IPS-NIHi11 (cell line): ENCODE data around the gene WFDC12.
"Not testable (repeated sequence)": the region's sequence is repeated elsewhere in the genome, so short reads cannot be mapped to it uniquely, and the experiment has no call there.

ENCODE experiments used
- DNase-seq: peaks from one replicate; pipeline ENCODE4 v3.0.0; 2012; ENCODE audit warnings: mixed read lengths, low spot score

WFDC12 gene

GRCh38 chr20:45124365-45124764, at the start of gene WFDC12:
TSS of gene WFDC12 (minus strand) at chr20:45124465. CDS start at chr20:45124447, 18 bp downstream.
- DNase-seq, result no peak

- no peak for DNase-seq
Measured at GRCh38 chr20:45173522-45173921, 49.3 kb upstream of the WFDC12 start.

GRCh38 chr20:45164906-45165305, 40.6 kb upstream of the WFDC12 start:
- DNase-seq, result no peak

GRCh38 chr20:45163083-45163803, 39.0 kb upstream of the WFDC12 start:
- no peak for DNase-seq

- no peak for DNase-seq
Measured at GRCh38 chr20:45157962-45158361, 33.7 kb upstream of the WFDC12 start.

GRCh38 chr20:45156713-45157112, 32.4 kb upstream of the WFDC12 start:
- DNase-seq, result no peak

- not testable (repeated sequence) for DNase-seq
Measured at GRCh38 chr20:45154794-45155193, 30.5 kb upstream of the WFDC12 start.

- no peak for DNase-seq
Measured at GRCh38 chr20:45154183-45154582, 29.9 kb upstream of the WFDC12 start.

- no peak for DNase-seq
Measured at GRCh38 chr20:45153752-45154151, 29.5 kb upstream of the WFDC12 start.

GRCh38 chr20:45153147-45153546, 28.9 kb upstream of the WFDC12 start:
- no peak for DNase-seq

- DNase-seq, result no peak
Measured at GRCh38 chr20:45152405-45152804, 28.1 kb upstream of the WFDC12 start.

GRCh38 chr20:45149062-45149461, 24.8 kb upstream of the WFDC12 start:
- DNase-seq, result no peak

GRCh38 chr20:45140836-45141235, 16.6 kb upstream of the WFDC12 start:
- no peak for DNase-seq

GRCh38 chr20:45139733-45140375, 15.6 kb upstream of the WFDC12 start:
- DNase-seq, result not testable (repeated sequence)

GRCh38 chr20:45138561-45139300, 14.5 kb upstream of the WFDC12 start:
- peak; percentile 86 for DNase-seq

- no peak for DNase-seq
Measured at GRCh38 chr20:45136911-45137310, 12.6 kb upstream of the WFDC12 start.

GRCh38 chr20:45128099-45128498, 3.8 kb upstream of the WFDC12 start:
- no peak for DNase-seq

GRCh38 chr20:45121388-45121787, 2.9 kb downstream of the WFDC12 start:
- DNase-seq, result no peak

- no peak for DNase-seq
Measured at GRCh38 chr20:45119556-45120266, 4.6 kb downstream of the WFDC12 start.

- no peak for DNase-seq
Measured at GRCh38 chr20:45118028-45118427, 6.2 kb downstream of the WFDC12 start.

- DNase-seq, result no peak
Measured at GRCh38 chr20:45117581-45117980, 6.7 kb downstream of the WFDC12 start.

- no peak for DNase-seq
Measured at GRCh38 chr20:45115829-45116228, 8.4 kb downstream of the WFDC12 start.
